ENCODE measurements around the gene PTPRD. TPM values are rescaled to one million over a fixed set of nuclear protein-coding genes. Genes with fewer than 3 reads are reported as not detected.

PTPRD gene
- total and polyA plus RNA-seq, 9 of the 15 experiments (the other 6 are each of a cell fraction or from before 2014, with no cell fraction given) = 0.11 TPM; not detected in 8

DNA sequence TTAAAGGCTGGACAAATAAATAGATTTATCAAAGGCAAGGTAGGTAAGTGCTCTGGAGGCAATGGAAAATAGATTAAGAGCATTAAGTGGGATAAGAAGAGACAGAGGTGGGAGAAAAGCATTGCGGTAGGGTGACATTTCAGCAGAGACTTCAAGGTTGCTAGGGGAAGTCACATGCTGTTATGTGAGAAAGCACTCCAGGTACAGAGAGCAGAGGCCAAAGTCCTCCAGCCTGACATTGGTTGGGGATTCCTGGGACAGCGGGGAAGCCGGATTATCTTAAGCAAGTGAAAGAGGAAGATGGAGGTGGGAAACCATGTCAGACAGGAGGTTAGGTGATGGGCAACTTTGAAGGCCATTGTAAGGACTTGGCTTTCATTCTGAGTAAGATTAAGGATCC, 1222.9 kb downstream of the PTPRD start:
- 10% methylated on average over 3 of the region's 3 CpGs for whole genome bisulfite sequencing (ENCODE audit: insufficient coverage, low coverage, missing lambda C conversion rate)
- POLR2A ChIA-PET = no interaction called here
- Histone ChIP-seq H3K9me3 (replicated peaks; ENCODE audit: control insufficient read depth, insufficient read depth, low read depth, low read length) (no peaks in the 10 kb centered on the region), H3K4me3 (no peak overlapping the region), H3K27me3 (ENCODE audit: control insufficient read depth in 2 of 2, insufficient read depth in 2 of 2, low read length in 2 of 2) (no peaks in the 10 kb centered on the region), H3K4me2 (ENCODE audit: insufficient read depth, low read length) (no peak overlapping the region), H2AFZ (ENCODE audit: low read depth, low read length) (no peak overlapping the region), H3K4me1 (replicated peaks in 1 of 2; ENCODE audit: control insufficient read depth in 2 of 2, insufficient read depth in 2 of 2, low read length in 2 of 2) (no peaks in the 10 kb centered on the region), H4K20me1 (replicated peaks; ENCODE audit: control insufficient read depth, insufficient read depth, low read length) (no peaks in the 10 kb centered on the region), H3K27ac (ENCODE audit: extremely low read depth, low read depth, low read length) (no peak overlapping the region), H3K79me2 (ENCODE audit: control insufficient read depth, insufficient read depth, low read length) (no peaks in the 10 kb centered on the region), H3K9ac (ENCODE audit: insufficient read depth in 1 of 2, low read depth in 2 of 2, low read length in 2 of 2) (no peak overlapping the region), H3K9me1 (ENCODE audit: control insufficient read depth, insufficient read depth, low read length) (no peaks in the 10 kb centered on the region), H3K36me3 (ENCODE audit: control insufficient read depth, insufficient read depth, low read length) (no peaks in the 10 kb centered on the region)
- CTCF ChIA-PET (ENCODE audit: low intra/inter-chr PET ratio) = no interaction called here
- intact Hi-C loops (cut with micrococcal nuclease) = no loop called here
- ATAC-seq = no peak
- BruUV-seq (replicated peaks) = no TSS peak
- no peak for DNase-seq (ENCODE audit: extremely low read depth in 1 of 4, low spot score in 3 of 4)
- TF ChIP-seq POLR3G (IDR thresholded peaks at IDR 0.05; ENCODE audit: extremely low read depth, insufficient read length, insufficient replicate concordance) (no peak), PHB (CRISPR knock-in tag; IDR thresholded peaks at IDR 0.05) (no peak), ZNF263 (CRISPR knock-in tag; IDR thresholded peaks at IDR 0.05; ENCODE audit: borderline replicate concordance) (no peak), FIP1L1 (IDR thresholded peaks at IDR 0.05; ENCODE audit: low read depth, low read length, poor library complexity, severe bottlenecking) (no peak)
- TF ChIP-seq, protein P1, sequence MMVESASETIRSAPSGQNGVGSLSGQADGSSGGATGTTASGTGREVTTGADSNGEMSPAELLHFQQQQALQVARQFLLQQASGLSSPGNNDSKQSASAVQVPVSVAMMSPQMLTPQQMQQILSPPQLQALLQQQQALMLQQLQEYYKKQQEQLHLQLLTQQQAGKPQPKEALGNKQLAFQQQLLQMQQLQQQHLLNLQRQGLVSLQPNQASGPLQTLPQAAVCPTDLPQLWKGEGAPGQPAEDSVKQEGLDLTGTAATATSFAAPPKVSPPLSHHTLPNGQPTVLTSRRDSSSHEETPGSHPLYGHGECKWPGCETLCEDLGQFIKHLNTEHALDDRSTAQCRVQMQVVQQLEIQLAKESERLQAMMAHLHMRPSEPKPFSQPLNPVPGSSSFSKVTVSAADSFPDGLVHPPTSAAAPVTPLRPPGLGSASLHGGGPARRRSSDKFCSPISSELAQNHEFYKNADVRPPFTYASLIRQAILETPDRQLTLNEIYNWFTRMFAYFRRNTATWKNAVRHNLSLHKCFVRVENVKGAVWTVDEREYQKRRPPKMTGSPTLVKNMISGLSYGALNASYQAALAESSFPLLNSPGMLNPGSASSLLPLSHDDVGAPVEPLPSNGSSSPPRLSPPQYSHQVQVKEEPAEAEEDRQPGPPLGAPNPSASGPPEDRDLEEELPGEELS (CRISPR knock-in tag; IDR thresholded peaks at IDR 0.05; ENCODE audit: borderline replicate concordance) = no peak
- TF ChIP-seq, protein P2, sequence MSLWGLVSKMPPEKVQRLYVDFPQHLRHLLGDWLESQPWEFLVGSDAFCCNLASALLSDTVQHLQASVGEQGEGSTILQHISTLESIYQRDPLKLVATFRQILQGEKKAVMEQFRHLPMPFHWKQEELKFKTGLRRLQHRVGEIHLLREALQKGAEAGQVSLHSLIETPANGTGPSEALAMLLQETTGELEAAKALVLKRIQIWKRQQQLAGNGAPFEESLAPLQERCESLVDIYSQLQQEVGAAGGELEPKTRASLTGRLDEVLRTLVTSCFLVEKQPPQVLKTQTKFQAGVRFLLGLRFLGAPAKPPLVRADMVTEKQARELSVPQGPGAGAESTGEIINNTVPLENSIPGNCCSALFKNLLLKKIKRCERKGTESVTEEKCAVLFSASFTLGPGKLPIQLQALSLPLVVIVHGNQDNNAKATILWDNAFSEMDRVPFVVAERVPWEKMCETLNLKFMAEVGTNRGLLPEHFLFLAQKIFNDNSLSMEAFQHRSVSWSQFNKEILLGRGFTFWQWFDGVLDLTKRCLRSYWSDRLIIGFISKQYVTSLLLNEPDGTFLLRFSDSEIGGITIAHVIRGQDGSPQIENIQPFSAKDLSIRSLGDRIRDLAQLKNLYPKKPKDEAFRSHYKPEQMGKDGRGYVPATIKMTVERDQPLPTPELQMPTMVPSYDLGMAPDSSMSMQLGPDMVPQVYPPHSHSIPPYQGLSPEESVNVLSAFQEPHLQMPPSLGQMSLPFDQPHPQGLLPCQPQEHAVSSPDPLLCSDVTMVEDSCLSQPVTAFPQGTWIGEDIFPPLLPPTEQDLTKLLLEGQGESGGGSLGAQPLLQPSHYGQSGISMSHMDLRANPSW (CRISPR knock-in tag; IDR thresholded peaks at IDR 0.05) = no peak
- TF ChIP-seq, protein P3, sequence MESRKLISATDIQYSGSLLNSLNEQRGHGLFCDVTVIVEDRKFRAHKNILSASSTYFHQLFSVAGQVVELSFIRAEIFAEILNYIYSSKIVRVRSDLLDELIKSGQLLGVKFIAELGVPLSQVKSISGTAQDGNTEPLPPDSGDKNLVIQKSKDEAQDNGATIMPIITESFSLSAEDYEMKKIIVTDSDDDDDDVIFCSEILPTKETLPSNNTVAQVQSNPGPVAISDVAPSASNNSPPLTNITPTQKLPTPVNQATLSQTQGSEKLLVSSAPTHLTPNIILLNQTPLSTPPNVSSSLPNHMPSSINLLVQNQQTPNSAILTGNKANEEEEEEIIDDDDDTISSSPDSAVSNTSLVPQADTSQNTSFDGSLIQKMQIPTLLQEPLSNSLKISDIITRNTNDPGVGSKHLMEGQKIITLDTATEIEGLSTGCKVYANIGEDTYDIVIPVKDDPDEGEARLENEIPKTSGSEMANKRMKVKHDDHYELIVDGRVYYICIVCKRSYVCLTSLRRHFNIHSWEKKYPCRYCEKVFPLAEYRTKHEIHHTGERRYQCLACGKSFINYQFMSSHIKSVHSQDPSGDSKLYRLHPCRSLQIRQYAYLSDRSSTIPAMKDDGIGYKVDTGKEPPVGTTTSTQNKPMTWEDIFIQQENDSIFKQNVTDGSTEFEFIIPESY (CRISPR knock-in tag; IDR thresholded peaks at IDR 0.05) = no peak
- TF ChIP-seq, protein P4, sequence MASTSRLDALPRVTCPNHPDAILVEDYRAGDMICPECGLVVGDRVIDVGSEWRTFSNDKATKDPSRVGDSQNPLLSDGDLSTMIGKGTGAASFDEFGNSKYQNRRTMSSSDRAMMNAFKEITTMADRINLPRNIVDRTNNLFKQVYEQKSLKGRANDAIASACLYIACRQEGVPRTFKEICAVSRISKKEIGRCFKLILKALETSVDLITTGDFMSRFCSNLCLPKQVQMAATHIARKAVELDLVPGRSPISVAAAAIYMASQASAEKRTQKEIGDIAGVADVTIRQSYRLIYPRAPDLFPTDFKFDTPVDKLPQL (IDR thresholded peaks at IDR 0.05; ENCODE audit: extremely low read depth, insufficient read length) = no peak
- in situ Hi-C loops (cut with MboI) = no loop called here
- no peak for FAIRE-seq
